Activated naive CD8-positive, alpha-beta T cell treated with anti-CD3 and anti-CD28 coated beads, Interleukin-2, amount 50 U/mL, for 24 hours (primary cell): ENCODE results near the gene ACADS.

ENCODE experiments used
- ATAC-seq: fragments of 150-1000 bp; cut with Tn5 transposase; one replicate; pipeline ENCODE4 v1.10.0; 2021
- DNase-seq: peaks from one replicate; pipeline ENCODE4 v3.0.0; 2021
- H3K27ac Mint-ChIP-seq: one replicate; pipeline ENCODE4 v1.8.0; 2021; ENCODE audit warnings: mild to moderate bottlenecking, mixed read lengths
- H3K27me3 Mint-ChIP-seq: one replicate; pipeline ENCODE4 v1.8.0; 2021; ENCODE audit warnings: mixed read lengths
- H3K36me3 Mint-ChIP-seq: one replicate; pipeline ENCODE4 v1.8.0; 2021; ENCODE audit warnings: low read depth, mixed read lengths
- H3K4me1 Mint-ChIP-seq: one replicate; pipeline ENCODE4 v1.8.0; 2021; ENCODE audit warnings: mixed read lengths
- H3K4me3 Mint-ChIP-seq: one replicate; pipeline ENCODE4 v1.8.0; 2021; ENCODE audit warnings: mild to moderate bottlenecking, moderate library complexity, mixed read lengths
- H3K9me3 Mint-ChIP-seq: one replicate; pipeline ENCODE4 v1.8.0; 2021; ENCODE audit warnings: mixed read lengths

The ACADS gene

DNA sequence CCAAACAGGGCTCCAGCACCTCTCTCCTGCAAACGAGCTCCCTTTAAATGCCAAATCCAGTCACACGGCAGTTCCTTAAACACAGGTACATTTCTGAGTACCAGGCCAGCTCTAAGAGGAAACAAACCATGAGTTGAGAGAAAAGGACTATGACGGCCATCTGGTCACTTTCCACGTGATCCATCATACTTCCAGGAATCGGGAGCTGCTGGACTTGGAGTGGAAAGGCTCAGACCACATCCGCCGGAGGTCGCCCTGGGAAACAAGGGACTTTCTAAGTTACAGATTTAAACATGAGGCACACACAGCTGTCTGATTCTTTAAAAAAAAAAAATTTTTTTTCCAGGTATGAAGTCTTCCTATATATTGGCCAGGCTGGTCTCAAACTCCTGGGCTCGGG, 39.2 kb downstream of the ACADS start:
- DNase-seq, result no peak
- no peak overlapping the region for H3K4me3 Mint-ChIP-seq
- H3K36me3 Mint-ChIP-seq, result peaks cover 16% of the 10 kb centered on the region
- no peaks in the 10 kb centered on the region for H3K4me1 Mint-ChIP-seq
- H3K27me3 Mint-ChIP-seq, result no peaks in the 10 kb centered on the region
- no peaks in the 10 kb centered on the region for H3K9me3 Mint-ChIP-seq
- ATAC-seq, result no peak
- H3K27ac Mint-ChIP-seq, result no peak overlapping the region

DNA sequence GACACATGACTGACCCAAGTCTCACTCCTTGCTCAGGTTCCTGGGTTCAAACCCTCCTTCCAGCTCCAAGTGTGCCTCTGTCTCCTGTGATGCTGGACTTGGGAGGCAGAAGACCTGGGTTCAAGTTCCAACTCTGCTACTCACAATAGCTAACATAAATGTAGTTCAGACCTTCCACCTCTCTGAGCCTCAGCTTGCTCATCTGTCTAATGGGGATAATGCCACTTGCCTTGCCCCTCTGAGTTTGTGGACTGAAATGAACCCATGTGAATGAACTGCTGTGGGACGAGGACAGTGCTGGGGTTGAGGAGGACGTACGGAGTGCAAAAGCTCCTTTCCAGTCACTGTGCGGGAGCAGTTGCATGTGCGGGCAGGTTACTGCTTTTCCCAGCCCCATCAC, 40.9 kb downstream of the ACADS start:
- Mint-ChIP-seq H3K4me3 (no peak overlapping the region), H3K36me3 (peaks cover 13% of the 10 kb centered on the region), H3K4me1 (no peaks in the 10 kb centered on the region), H3K27me3 (no peaks in the 10 kb centered on the region), H3K27ac (no peak overlapping the region), H3K9me3 (no peaks in the 10 kb centered on the region)
- ATAC-seq, result no peak
- DNase-seq, result no peak

- DNase-seq (no peak), ATAC-seq (no peak)
- H3K27me3 Mint-ChIP-seq, result no peaks in the 10 kb centered on the region
- no peaks in the 10 kb centered on the region for H3K9me3 Mint-ChIP-seq
- H3K36me3 Mint-ChIP-seq, result peaks cover 13% of the 10 kb centered on the region
- H3K4me3 Mint-ChIP-seq, result no peak overlapping the region
- H3K4me1 Mint-ChIP-seq, result no peaks in the 10 kb centered on the region
- no peak overlapping the region for H3K27ac Mint-ChIP-seq
Observed at GRCh38 chr12:120767071-120768024, 41.7 kb downstream of the ACADS start.

- DNase-seq, result no peak
- Mint-ChIP-seq H3K36me3 (peaks cover 7% of the 10 kb centered on the region), H3K9me3 (no peaks in the 10 kb centered on the region)
Observed at GRCh38 chr12:120771097-120771496, 45.5 kb downstream of the ACADS start.

DNA sequence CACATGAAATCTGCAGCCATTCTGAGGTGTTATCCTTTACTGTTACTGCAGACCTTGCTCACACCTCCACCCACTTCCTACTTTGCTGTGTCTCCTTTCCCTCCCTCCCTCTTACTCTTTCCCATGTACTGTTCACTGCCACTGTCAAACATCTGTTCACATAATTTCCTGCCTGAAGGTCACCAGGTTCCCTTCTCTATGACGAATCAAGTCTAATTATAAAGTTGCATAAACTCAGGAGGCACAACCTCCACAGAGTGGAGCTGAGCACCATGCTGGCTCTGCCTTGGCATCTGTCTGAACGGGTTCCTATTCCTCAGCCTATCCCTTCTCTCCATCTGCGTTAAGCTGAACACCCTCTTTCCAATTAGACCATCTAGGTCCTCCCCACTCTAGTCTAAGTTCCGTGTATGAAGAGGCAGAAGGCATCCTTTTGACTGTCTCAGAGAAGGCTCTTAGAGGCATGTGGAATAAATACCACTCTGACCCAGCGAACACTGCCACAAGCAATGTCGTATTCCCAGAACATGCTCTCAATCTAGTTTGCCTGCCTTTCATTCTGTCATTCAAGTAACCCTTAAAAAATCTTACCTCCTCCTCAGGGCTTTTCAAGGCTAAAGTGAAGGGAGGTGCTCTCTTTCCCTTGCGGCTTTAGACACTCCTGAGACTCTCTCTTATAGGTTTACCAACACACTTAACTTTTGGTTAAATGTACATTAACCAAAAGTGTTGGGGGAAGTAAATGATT, 48.7 kb downstream of the ACADS start:
- Mint-ChIP-seq H3K4me3 (no peak overlapping the region), H3K9me3 (no peaks in the 10 kb centered on the region), H3K4me1 (peaks cover 26% of the 10 kb centered on the region), H3K27me3 (no peaks in the 10 kb centered on the region), H3K36me3 (peaks cover 2% of the 10 kb centered on the region), H3K27ac (peak overlapping the region; percentile 41)
- no peak for DNase-seq
- ATAC-seq, result peak; percentile 82

More at GRCh38 chr12:120771097-120771496, 45.5 kb downstream of the ACADS start:
- H3K4me3 Mint-ChIP-seq, result no peak overlapping the region
- H3K4me1 Mint-ChIP-seq, result peaks cover 18% of the 10 kb centered on the region
- no peaks in the 10 kb centered on the region for H3K27me3 Mint-ChIP-seq
- peak overlapping the region; percentile 41 for H3K27ac Mint-ChIP-seq
- no peak for ATAC-seq

DNA sequence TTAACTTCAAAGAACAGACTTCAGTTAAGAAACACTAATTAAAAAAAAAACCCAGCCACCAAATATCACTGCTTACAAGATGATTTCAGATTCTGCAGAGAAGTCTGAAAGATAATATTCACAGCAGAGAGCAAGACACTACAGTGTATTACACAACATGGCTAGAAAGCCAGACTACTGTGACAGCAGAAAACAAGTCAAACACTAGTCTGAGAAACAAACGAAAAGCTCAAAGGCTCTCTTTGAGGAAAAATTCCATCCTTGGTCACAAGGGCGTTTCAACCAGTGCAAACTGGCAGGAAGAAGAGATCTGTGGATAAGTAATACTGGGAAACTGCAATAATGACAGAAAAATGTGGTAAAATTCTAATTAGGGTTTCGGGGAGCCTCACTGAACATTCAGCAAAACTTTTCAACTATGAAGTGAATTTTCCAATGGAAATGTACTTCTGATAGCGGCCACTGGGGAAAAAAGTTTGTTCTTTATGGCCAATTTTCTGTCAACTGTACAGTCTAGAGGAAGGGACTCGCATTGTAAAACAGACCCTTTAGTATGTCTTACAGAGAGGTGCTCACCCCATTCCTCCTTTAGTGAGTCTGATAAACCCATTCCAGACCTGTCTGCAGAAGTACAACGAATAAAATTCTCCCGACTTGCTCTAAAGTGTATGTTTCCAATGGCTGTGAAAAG, 50.4 kb downstream of the ACADS start:
- peaks cover 26% of the 10 kb centered on the region for H3K4me1 Mint-ChIP-seq
- H3K4me3 Mint-ChIP-seq, result no peak overlapping the region
- peaks cover 4% of the 10 kb centered on the region for H3K36me3 Mint-ChIP-seq
- H3K9me3 Mint-ChIP-seq, result no peaks in the 10 kb centered on the region
- H3K27me3 Mint-ChIP-seq, result no peaks in the 10 kb centered on the region
- ATAC-seq (no peak), DNase-seq (no peak)
- H3K27ac Mint-ChIP-seq, result peak overlapping the region; percentile 23

DNA sequence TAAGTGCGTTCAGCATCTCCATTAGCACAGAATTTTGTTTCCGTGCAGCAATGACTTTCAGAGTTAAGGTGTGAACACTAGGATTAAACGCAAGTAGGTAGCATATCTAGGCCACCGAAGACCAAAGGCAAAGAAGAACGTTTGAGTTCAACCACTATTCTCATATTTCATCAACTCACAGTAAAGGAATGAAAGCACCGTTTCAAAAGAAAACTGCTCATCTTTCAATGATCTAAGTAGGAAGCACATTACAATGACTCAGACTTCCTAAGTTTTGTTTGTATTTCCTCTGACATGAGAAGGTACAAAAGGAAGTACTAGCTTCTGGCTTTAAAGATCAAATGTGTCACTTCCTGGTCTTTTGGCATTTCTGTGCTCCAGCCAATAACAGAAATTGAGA, 57.6 kb downstream of the ACADS start:
- no peak for DNase-seq
- H3K36me3 Mint-ChIP-seq, result peaks cover 27% of the 10 kb centered on the region
- H3K9me3 Mint-ChIP-seq, result no peaks in the 10 kb centered on the region
- H3K27ac Mint-ChIP-seq, result peak overlapping the region; percentile 82
- no peaks in the 10 kb centered on the region for H3K27me3 Mint-ChIP-seq
- H3K4me1 Mint-ChIP-seq, result peaks cover 30% of the 10 kb centered on the region
- peak overlapping the region; percentile 31 for H3K4me3 Mint-ChIP-seq
- peak; percentile 70 for ATAC-seq

GRCh38 chr12:120784804-120785203, 59.2 kb downstream of the ACADS start:
- Mint-ChIP-seq H3K4me1 (peaks cover 36% of the 10 kb centered on the region), H3K36me3 (peaks cover 25% of the 10 kb centered on the region), H3K27ac (peak overlapping the region; percentile 47), H3K4me3 (no peak overlapping the region), H3K27me3 (no peaks in the 10 kb centered on the region), H3K9me3 (no peaks in the 10 kb centered on the region)
- DNase-seq (no peak), ATAC-seq (no peak)

DNA sequence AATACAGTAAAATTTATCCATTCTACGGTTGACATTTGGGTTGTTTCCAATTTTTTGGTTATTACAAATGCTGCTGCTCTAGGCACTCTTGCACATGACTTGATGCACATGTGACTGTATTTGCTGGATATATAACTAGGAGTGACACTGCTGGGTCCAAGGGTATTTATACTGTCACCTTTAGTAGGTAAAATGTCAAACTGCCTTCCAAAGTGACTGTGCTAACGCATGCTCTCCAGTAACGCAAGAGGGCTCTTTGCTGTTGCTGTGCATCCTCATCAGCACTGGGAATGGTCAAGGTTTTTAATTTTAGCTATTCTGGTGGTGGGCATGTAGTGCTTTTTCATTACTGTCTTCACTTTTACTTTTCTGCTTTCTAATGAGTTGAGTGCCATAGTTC, 62.3 kb downstream of the ACADS start:
- H3K27ac Mint-ChIP-seq, result no peak overlapping the region

More for the DNA sequence above, 62.3 kb downstream of the ACADS start:
- no peak overlapping the region for H3K4me3 Mint-ChIP-seq
- H3K27me3 Mint-ChIP-seq, result no peaks in the 10 kb centered on the region
- H3K4me1 Mint-ChIP-seq, result peaks cover 33% of the 10 kb centered on the region
- DNase-seq (no peak), ATAC-seq (no peak)
- no peaks in the 10 kb centered on the region for H3K9me3 Mint-ChIP-seq
- H3K36me3 Mint-ChIP-seq, result peaks cover 15% of the 10 kb centered on the region
